CD14-positive monocyte (primary cell): ENCODE data around the gene PIR. TPM values are rescaled to one million over a fixed set of nuclear protein-coding genes. Genes with fewer than 3 reads are reported as not detected.

Source experiments
- DNase-seq, 3 donors: peaks; one replicate each; pipeline ENCODE4 v3.0.0-alpha.2; 2011 to 2022
- H2AFZ ChIP-seq: 2 replicates; pipeline ENCODE4 v1.6.0; 2012; ENCODE audit warnings: mild to moderate bottlenecking, low read depth, low read length, inconsistent platforms; ENCODE audit not compliant: insufficient read depth, poor library complexity, severe bottlenecking
- H3K27ac ChIP-seq, 2 donors: 1 replicate in 1 of 2; 2 replicates in 1 of 2; pipeline ENCODE4 v1.5.1; 2012 to 2013; ENCODE audit warnings: low read length in 2 of 2, control low read depth in 1 of 2, inconsistent platforms in 1 of 2, low read depth in 1 of 2, mild to moderate bottlenecking in 1 of 2
- H3K27me3 ChIP-seq, 2 donors: one replicate each; pipeline versions ENCODE4 v1.6.0 to v1.6.1; 2011 to 2013; ENCODE audit warnings: low read length in 2 of 2; ENCODE audit not compliant: control insufficient read depth in 2 of 2, insufficient read depth in 2 of 2
- H3K36me3 ChIP-seq, 2 donors: replicated peaks in 1 of 2; 1 replicate in 1 of 2; 2 replicates in 1 of 2; pipeline versions ENCODE4 v1.5.1 to v1.6.1; 2012 to 2013; ENCODE audit warnings: low read length in 2 of 2, control low read depth in 1 of 2, inconsistent platforms in 1 of 2, mild to moderate bottlenecking in 1 of 2; ENCODE audit not compliant: insufficient read depth in 2 of 2, control insufficient read depth in 1 of 2
- H3K4me1 ChIP-seq, 2 donors: 1 replicate in 1 of 2; 2 replicates in 1 of 2; pipeline versions ENCODE4 v1.5.1 to v1.6.1; 2012 to 2013; ENCODE audit warnings: low read length in 2 of 2, control low read depth in 1 of 2, inconsistent platforms in 1 of 2, mild to moderate bottlenecking in 1 of 2, moderate library complexity in 1 of 2; ENCODE audit not compliant: insufficient read depth in 2 of 2, control insufficient read depth in 1 of 2
- H3K4me2 ChIP-seq: replicated peaks from 2 replicates; pipeline ENCODE3; 2012; ENCODE audit warnings: low read length, moderate library complexity, mild to moderate bottlenecking; ENCODE audit not compliant: poor library complexity, severe bottlenecking; ENCODE audit errors: extremely low read depth
- H3K4me3 ChIP-seq, 3 experiments: fragments of 200-600 bp in 1 of 3; sonication (generic) in 1 of 3; replicated peaks in 1 of 3; 1 replicate in 2 of 3; 2 replicates in 1 of 3; pipeline ENCODE4 v1.5.1; 2011 to 2013; ENCODE audit warnings: low read length in 3 of 3, mild to moderate bottlenecking in 3 of 3, control low read depth in 2 of 3, low read depth in 2 of 3, inconsistent platforms in 1 of 3, moderate library complexity in 1 of 3
- H3K79me2 ChIP-seq: 2 replicates; pipeline ENCODE4 v1.6.0; 2012; ENCODE audit warnings: mild to moderate bottlenecking, control low read depth, inconsistent platforms, low read length, moderate library complexity; ENCODE audit not compliant: insufficient read depth
- H3K9ac ChIP-seq: 2 replicates; pipeline ENCODE4 v1.6.0; 2017; ENCODE audit warnings: low read length, mild to moderate bottlenecking; ENCODE audit not compliant: insufficient read depth, poor library complexity, severe bottlenecking
- H3K9me3 ChIP-seq, 2 donors: replicated peaks in 1 of 2; 1 replicate in 1 of 2; 2 replicates in 1 of 2; pipeline versions ENCODE4 v1.5.1 to v1.6.1; 2012 to 2013; ENCODE audit warnings: low read length in 2 of 2, control low read depth in 1 of 2; ENCODE audit not compliant: control insufficient read depth in 1 of 2, insufficient read depth in 1 of 2
- H4K20me1 ChIP-seq: 2 replicates; pipeline ENCODE4 v1.6.0; 2012; ENCODE audit warnings: mild to moderate bottlenecking, low read length, control low read depth, moderate library complexity; ENCODE audit not compliant: insufficient read depth
- H3K27ac Mint-ChIP-seq, 7 donors: one replicate each; pipeline ENCODE4 v1.8.0; 2020; ENCODE audit warnings: mild to moderate bottlenecking in 7 of 7, mixed read lengths in 7 of 7, moderate library complexity in 6 of 7, inconsistent platforms in 2 of 7
- H3K27me3 Mint-ChIP-seq, 3 donors: one replicate each; pipeline ENCODE4 v1.8.0; 2021 to 2022; ENCODE audit warnings: low read depth in 3 of 3, mild to moderate bottlenecking in 3 of 3, mixed read lengths in 3 of 3, moderate library complexity in 3 of 3, inconsistent platforms in 1 of 3
- H3K36me3 Mint-ChIP-seq, 2 donors: one replicate each; pipeline ENCODE4 v1.8.0; 2020; ENCODE audit warnings: mixed read lengths in 2 of 2, inconsistent platforms in 1 of 2, mild to moderate bottlenecking in 1 of 2
- H3K4me1 Mint-ChIP-seq: one replicate; pipeline ENCODE4 v1.8.0; 2020; ENCODE audit warnings: mild to moderate bottlenecking, mixed read lengths
- H3K4me3 Mint-ChIP-seq, 2 donors: one replicate each; pipeline ENCODE4 v1.8.0; 2020; ENCODE audit warnings: mild to moderate bottlenecking in 2 of 2, mixed read lengths in 2 of 2, moderate library complexity in 1 of 2
- H3K9me3 Mint-ChIP-seq, 7 donors: one replicate each; pipeline ENCODE4 v1.8.0; 2020 to 2022; ENCODE audit warnings: mixed read lengths in 7 of 7, mild to moderate bottlenecking in 6 of 7, moderate library complexity in 6 of 7, inconsistent platforms in 2 of 7
- WGBS: methylation state at CpG from one replicate; pipeline ENCODE4 v1.1.5; 2013; ENCODE audit warnings: missing lambda C conversion rate; ENCODE audit not compliant: insufficient coverage; 5-methylcytosine and 5-hydroxymethylcytosine counted together
- intact Hi-C, 2 donors: fragments of 100-400 bp; cut with micrococcal nuclease; formaldehyde crosslinking; loops; one replicate each; pipeline versions ENCODE4 v1.15.0 to v1.15.1; 2023
- polyA plus RNA-seq, 3 donors: library from polyadenylated mRNA; depleted of rRNA in 1 of 3; unstranded in 2 of 3; stranded (reverse) in 1 of 3; fragments of 300-500 nt in 2 of 3; fragments of >200 nt in 1 of 3; fragmentation: Illumina TruSeq in 2 of 3; gene quantifications; 1 replicate in 2 of 3; 2 replicates in 1 of 3; pipeline ENCODE4 v1.2.3, GENCODE V29; 2012 to 2021
- TF ChIP-seq, protein P1 (sequence below): fragments of 200-600 bp; IDR thresholded peaks from one replicate; pipeline ENCODE4 v1.8.0; 2022; ENCODE audit warnings: antibody characterized with exemption, mild to moderate bottlenecking

PIR gene
- polyA plus RNA-seq, 3 donors = 0.05 to 0.23 TPM; not detected in 1

DNA sequence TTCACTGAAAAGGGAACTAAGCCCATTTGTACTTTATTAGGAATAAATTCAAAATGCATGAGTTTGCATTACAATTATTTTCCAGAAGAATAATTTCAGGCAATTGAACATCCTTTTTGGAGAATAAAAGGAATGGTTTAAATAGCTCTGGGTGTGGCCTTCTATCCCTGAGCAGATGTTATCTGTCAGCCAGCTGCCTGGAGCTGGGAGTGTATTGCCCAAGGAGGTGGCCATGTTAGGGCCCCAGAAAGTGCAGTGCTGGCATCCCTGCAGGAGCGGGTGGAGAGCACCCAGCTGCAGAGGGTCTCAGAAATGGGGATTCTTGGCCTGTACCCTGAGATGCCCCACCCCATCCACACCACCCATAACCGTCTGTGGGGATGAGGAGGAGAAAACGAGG, 87.3 kb downstream of the PIR start:
- intact Hi-C loops = no loop called here
- no peaks in the 10 kb centered on the region for H4K20me1 ChIP-seq
- Mint-ChIP-seq H3K4me3 (no peak overlapping the region), H3K9me3 (peaks cover 0 to 3% (median 0%) of the 10 kb centered on the region in 7 donors), H3K4me1 (no peaks in the 10 kb centered on the region), H3K27ac (no peak overlapping the region), H3K27me3 (peaks cover 0 to 34% (median 3%) of the 10 kb centered on the region in 3 donors), H3K36me3 (no peaks in the 10 kb centered on the region)
- H3K79me2 ChIP-seq = no peaks in the 10 kb centered on the region
- no peak overlapping the region for H2AFZ ChIP-seq
- no peak for DNase-seq
- TF ChIP-seq, protein P1, sequence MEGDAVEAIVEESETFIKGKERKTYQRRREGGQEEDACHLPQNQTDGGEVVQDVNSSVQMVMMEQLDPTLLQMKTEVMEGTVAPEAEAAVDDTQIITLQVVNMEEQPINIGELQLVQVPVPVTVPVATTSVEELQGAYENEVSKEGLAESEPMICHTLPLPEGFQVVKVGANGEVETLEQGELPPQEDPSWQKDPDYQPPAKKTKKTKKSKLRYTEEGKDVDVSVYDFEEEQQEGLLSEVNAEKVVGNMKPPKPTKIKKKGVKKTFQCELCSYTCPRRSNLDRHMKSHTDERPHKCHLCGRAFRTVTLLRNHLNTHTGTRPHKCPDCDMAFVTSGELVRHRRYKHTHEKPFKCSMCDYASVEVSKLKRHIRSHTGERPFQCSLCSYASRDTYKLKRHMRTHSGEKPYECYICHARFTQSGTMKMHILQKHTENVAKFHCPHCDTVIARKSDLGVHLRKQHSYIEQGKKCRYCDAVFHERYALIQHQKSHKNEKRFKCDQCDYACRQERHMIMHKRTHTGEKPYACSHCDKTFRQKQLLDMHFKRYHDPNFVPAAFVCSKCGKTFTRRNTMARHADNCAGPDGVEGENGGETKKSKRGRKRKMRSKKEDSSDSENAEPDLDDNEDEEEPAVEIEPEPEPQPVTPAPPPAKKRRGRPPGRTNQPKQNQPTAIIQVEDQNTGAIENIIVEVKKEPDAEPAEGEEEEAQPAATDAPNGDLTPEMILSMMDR = no peak
- H3K27ac ChIP-seq = no peak overlapping the region
- H3K9ac ChIP-seq = no peak overlapping the region
- no peaks in the 10 kb centered on the region for H3K36me3 ChIP-seq
- H3K27me3 ChIP-seq = peaks cover 0 to 26% of the 10 kb centered on the region in 2 donors
- WGBS = no CpG with 5 or more reads among the region's 3 CpGs
- H3K9me3 ChIP-seq = no peaks in the 10 kb centered on the region
- no peak overlapping the region for H3K4me2 ChIP-seq
- no peaks in the 10 kb centered on the region for H3K4me1 ChIP-seq
- H3K4me3 ChIP-seq = no peak overlapping the region

GRCh38 chrX:15404401-15405096, 88.6 kb downstream of the PIR start:
- no peaks in the 10 kb centered on the region for H3K36me3 ChIP-seq
- H3K9me3 ChIP-seq = no peaks in the 10 kb centered on the region
- Mint-ChIP-seq H3K4me3 (no peak overlapping the region), H3K4me1 (no peaks in the 10 kb centered on the region), H3K27ac (no peak overlapping the region), H3K27me3 (peaks cover 0 to 31% (median 3%) of the 10 kb centered on the region in 3 donors), H3K36me3 (no peaks in the 10 kb centered on the region), H3K9me3 (peaks cover 0 to 3% (median 0%) of the 10 kb centered on the region in 7 donors)
- TF ChIP-seq, protein P1 = no peak
- no peaks in the 10 kb centered on the region for H3K79me2 ChIP-seq
- no peaks in the 10 kb centered on the region for H4K20me1 ChIP-seq
- intact Hi-C loops = no loop called here
- no peak for DNase-seq
- no peak overlapping the region for H3K4me2 ChIP-seq
- WGBS = no CpG with 5 or more reads among the region's 7 CpGs
- H3K27ac ChIP-seq = no peak overlapping the region
- H3K9ac ChIP-seq = no peak overlapping the region
- no peak overlapping the region for H2AFZ ChIP-seq
- no peak overlapping the region for H3K4me3 ChIP-seq
- peaks cover 0 to 29% of the 10 kb centered on the region in 2 donors for H3K27me3 ChIP-seq
- H3K4me1 ChIP-seq = no peaks in the 10 kb centered on the region
